Liver (tissue), 3 donors: Measurements from ENCODE around the gene PARVG.

Experiments used
- CTCF ChIP-seq: fragments of 150-350 bp; IDR thresholded peaks from 2 replicates; pipeline ENCODE4 v1.5.1; 2017; ENCODE audit warnings: improper control_type of control experiment, low read depth, low read length; ENCODE audit not compliant: missing input control
- RAD21 ChIP-seq, 2 donors: IDR thresholded peaks; 2 replicates each; pipeline ENCODE4 v1.6.1; 2016; ENCODE audit warnings: antibody characterized with exemption in 2 of 2, mild to moderate bottlenecking in 2 of 2
- RXRA ChIP-seq, 2 donors: IDR thresholded peaks; 2 replicates each; pipeline ENCODE4 v1.6.1; 2017 to 2018; ENCODE audit warnings: antibody characterized with exemption in 2 of 2, mild to moderate bottlenecking in 1 of 2
- TAF1 ChIP-seq: conservative IDR thresholded peaks from 2 replicates; pipeline ENCODE4 v1.6.1; 2016; ENCODE audit warnings: antibody characterized with exemption, mild to moderate bottlenecking
- donor health status: healthy.
- donor health status: healthy.

GRCh38 chr22:44179989-44180705 is 578 bp upstream of the PARVG start:
- TF ChIP-seq CTCF, result no peak
- TF ChIP-seq RXRA (IDR thresholded peaks at IDR 0.05), result no peak
- TF ChIP-seq TAF1, result no peak
- TF ChIP-seq RAD21 (IDR thresholded peaks at IDR 0.05), result no peak
